ENCODE results near the gene CDH4.

CDH4 gene

DNA sequence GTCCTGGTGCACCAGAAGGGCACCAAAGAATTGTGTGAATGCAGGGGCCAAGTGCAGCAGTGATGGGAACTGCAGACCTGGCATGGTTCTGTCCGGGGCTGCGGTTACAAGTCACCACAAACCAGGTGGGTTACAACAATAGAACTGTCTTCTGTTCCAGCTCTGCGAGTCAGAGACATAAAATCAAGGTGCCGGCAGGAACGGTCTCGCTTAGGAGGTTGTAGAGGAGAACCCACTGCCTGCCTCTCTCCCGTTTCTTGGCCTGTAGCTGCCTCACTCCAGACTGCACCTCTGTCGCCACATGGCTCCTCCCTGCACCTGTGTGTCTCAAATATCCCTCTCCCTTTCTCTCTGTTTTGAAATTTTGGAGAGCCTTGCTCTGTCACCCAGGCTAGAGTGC, 670.4 kb downstream of the CDH4 start:
- H3K9ac ChIP-seq (ENCODE audit: low read length): no peak overlapping the region
- TF ChIP-seq EZH2phosphoT487 (conservative IDR thresholded peaks at IDR 0.05; ENCODE audit: low read length): no peak
- TF ChIP-seq, protein P1, sequence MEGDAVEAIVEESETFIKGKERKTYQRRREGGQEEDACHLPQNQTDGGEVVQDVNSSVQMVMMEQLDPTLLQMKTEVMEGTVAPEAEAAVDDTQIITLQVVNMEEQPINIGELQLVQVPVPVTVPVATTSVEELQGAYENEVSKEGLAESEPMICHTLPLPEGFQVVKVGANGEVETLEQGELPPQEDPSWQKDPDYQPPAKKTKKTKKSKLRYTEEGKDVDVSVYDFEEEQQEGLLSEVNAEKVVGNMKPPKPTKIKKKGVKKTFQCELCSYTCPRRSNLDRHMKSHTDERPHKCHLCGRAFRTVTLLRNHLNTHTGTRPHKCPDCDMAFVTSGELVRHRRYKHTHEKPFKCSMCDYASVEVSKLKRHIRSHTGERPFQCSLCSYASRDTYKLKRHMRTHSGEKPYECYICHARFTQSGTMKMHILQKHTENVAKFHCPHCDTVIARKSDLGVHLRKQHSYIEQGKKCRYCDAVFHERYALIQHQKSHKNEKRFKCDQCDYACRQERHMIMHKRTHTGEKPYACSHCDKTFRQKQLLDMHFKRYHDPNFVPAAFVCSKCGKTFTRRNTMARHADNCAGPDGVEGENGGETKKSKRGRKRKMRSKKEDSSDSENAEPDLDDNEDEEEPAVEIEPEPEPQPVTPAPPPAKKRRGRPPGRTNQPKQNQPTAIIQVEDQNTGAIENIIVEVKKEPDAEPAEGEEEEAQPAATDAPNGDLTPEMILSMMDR (IDR thresholded peaks at IDR 0.05; ENCODE audit: insufficient read depth, low read length, poor library complexity, severe bottlenecking): no peak
- no peak overlapping the region for H3K27ac ChIP-seq (ENCODE audit: low read depth, low read length)
- H3K9me3 ChIP-seq (ENCODE audit: insufficient read depth, low read length): no peaks in the 10 kb centered on the region
- H3K4me2 ChIP-seq (ENCODE audit: low read depth, low read length, poor library complexity, severe bottlenecking): no peak overlapping the region
- H3F3A ChIP-seq (ENCODE audit: insufficient read depth): no peaks in the 10 kb centered on the region
- no peaks in the 10 kb centered on the region for H4K20me1 ChIP-seq (ENCODE audit: low read depth, low read length)
- H3K36me3 ChIP-seq (ENCODE audit: low read length): no peaks in the 10 kb centered on the region
- H2AFZ ChIP-seq (ENCODE audit: low read depth, low read length, severe bottlenecking): no peak overlapping the region
- no peaks in the 10 kb centered on the region for H3K9me2 ChIP-seq (replicated peaks; ENCODE audit: insufficient read depth, low read length)
- H3K4me3 ChIP-seq (ENCODE audit: insufficient read depth, low read length, poor library complexity, severe bottlenecking): no peak overlapping the region
- H3K27me3 ChIP-seq (ENCODE audit: low read length): no peaks in the 10 kb centered on the region
- H3K79me2 ChIP-seq (ENCODE audit: insufficient read depth, low read length): no peaks in the 10 kb centered on the region

DNA sequence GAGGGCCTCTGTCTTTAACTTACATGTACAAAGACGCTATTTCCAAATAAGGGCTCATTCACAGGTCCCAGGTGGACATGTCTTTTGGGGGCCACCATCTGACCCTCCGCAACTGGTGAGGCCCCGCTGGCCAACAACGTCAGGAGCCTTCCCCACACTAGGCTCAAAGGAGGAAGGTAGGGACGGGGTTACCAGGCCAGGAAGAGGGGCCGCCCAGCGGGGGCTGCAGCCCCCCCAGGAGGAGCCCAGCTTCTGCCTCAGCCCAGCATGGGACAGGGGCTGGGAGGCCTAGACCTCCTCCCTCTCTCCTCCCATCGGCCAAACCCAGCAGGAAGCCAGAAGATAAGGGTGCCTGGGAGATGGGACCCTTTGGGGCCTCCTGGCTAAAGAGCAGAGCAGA, 670.9 kb downstream of the CDH4 start:
- H4K20me1 ChIP-seq (ENCODE audit: low read depth, low read length): no peaks in the 10 kb centered on the region
- no peaks in the 10 kb centered on the region for H3K36me3 ChIP-seq (ENCODE audit: low read length)
- H3K4me2 ChIP-seq (ENCODE audit: low read depth, low read length, poor library complexity, severe bottlenecking): no peak overlapping the region
- no peaks in the 10 kb centered on the region for H3K9me2 ChIP-seq (replicated peaks; ENCODE audit: insufficient read depth, low read length)
- H2AFZ ChIP-seq (ENCODE audit: low read depth, low read length, severe bottlenecking): no peak overlapping the region
- no peaks in the 10 kb centered on the region for H3K27me3 ChIP-seq (ENCODE audit: low read length)
- H3K9ac ChIP-seq (ENCODE audit: low read length): no peak overlapping the region
- H3K9me3 ChIP-seq (ENCODE audit: insufficient read depth, low read length): no peaks in the 10 kb centered on the region
- no peaks in the 10 kb centered on the region for H3F3A ChIP-seq (ENCODE audit: insufficient read depth)
- H3K27ac ChIP-seq (ENCODE audit: low read depth, low read length): no peak overlapping the region
- no peak for TF ChIP-seq EZH2phosphoT487 (conservative IDR thresholded peaks at IDR 0.05; ENCODE audit: low read length)
- TF ChIP-seq, protein P1 (IDR thresholded peaks at IDR 0.05; ENCODE audit: insufficient read depth, low read length, poor library complexity, severe bottlenecking): no peak
- H3K4me3 ChIP-seq (ENCODE audit: insufficient read depth, low read length, poor library complexity, severe bottlenecking): no peak overlapping the region
- no peaks in the 10 kb centered on the region for H3K79me2 ChIP-seq (ENCODE audit: insufficient read depth, low read length)

DNA sequence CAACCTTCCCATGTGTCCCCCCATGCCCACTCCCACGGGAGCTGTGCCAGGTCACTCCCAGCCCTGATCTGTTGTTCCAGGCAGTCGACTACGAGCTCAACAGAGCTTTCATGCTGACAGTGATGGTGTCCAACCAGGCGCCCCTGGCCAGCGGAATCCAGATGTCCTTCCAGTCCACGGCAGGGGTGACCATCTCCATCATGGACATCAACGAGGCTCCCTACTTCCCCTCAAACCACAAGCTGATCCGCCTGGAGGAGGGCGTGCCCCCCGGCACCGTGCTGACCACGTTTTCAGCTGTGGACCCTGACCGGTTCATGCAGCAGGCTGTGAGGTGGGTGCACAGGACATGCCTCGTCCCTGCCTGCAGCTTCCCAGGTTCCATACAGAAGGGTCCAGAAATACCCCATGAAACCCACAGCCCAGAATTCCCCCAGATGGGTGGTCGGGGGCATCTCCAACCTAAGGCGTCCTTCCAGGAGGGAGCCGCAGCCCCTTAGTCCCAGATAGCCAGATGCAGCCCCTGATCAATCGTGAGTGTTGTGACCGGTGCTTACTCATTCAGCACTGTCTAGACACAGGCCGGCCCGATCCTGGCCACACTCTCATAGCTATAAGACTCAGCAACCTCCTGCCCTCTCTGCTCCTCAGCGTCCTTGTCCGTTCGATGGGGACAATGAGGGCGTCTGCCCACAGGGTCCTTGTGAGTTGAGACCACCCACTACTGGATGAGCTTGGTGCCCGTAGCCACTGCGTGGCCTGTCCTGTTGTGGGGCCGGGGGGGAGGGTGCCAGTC, 671.5 kb downstream of the CDH4 start:
- Histone ChIP-seq H3K27ac (ENCODE audit: low read depth, low read length) (no peak overlapping the region), H3K36me3 (ENCODE audit: low read length) (no peaks in the 10 kb centered on the region), H2AFZ (ENCODE audit: low read depth, low read length, severe bottlenecking) (no peak overlapping the region), H3K9ac (ENCODE audit: low read length) (no peak overlapping the region), H3F3A (ENCODE audit: insufficient read depth) (no peaks in the 10 kb centered on the region), H3K9me3 (ENCODE audit: insufficient read depth, low read length) (no peaks in the 10 kb centered on the region), H3K27me3 (ENCODE audit: low read length) (no peaks in the 10 kb centered on the region), H3K4me3 (ENCODE audit: insufficient read depth, low read length, poor library complexity, severe bottlenecking) (no peak overlapping the region), H3K4me2 (ENCODE audit: low read depth, low read length, poor library complexity, severe bottlenecking) (no peak overlapping the region), H4K20me1 (ENCODE audit: low read depth, low read length) (no peaks in the 10 kb centered on the region), H3K9me2 (replicated peaks; ENCODE audit: insufficient read depth, low read length) (no peaks in the 10 kb centered on the region), H3K79me2 (ENCODE audit: insufficient read depth, low read length) (no peaks in the 10 kb centered on the region)
- TF ChIP-seq EZH2phosphoT487 (conservative IDR thresholded peaks at IDR 0.05; ENCODE audit: low read length): no peak
- TF ChIP-seq, protein P1 (IDR thresholded peaks at IDR 0.05; ENCODE audit: insufficient read depth, low read length, poor library complexity, severe bottlenecking): no peak
